Cardiac muscle cell (in vitro differentiated cells and primary cell): Measurements from ENCODE around the gene TGM3. TPM values are rescaled to one million over a fixed set of nuclear protein-coding genes. Genes with fewer than 3 reads are reported as not detected.

Experiments
- DNase-seq, 2 donors: peaks; one replicate each; pipeline versions ENCODE4 v3.0.0 to v3.0.0-alpha.2; 2010 to 2017; ENCODE audit warnings: low read depth in 1 of 2, low spot score in 1 of 2
- H3K27ac ChIP-seq: fragments of 200-600 bp; sonication (generic); 2 replicates; pipeline ENCODE4 v1.5.1; 2016
- H3K27me3 ChIP-seq: fragments of 200-600 bp; sonication (generic); 2 replicates; pipeline ENCODE4 v1.6.0; 2016; ENCODE audit warnings: control low read depth
- H3K36me3 ChIP-seq: fragments of 200-600 bp; sonication (generic); 2 replicates; pipeline ENCODE4 v1.5.1; 2016; ENCODE audit warnings: control low read depth
- H3K4me1 ChIP-seq: fragments of 200-600 bp; sonication (generic); 2 replicates; pipeline ENCODE4 v1.8.1; 2017; ENCODE audit warnings: low read depth, mild to moderate bottlenecking, mixed run types
- H3K4me3 ChIP-seq: fragments of 200-600 bp; sonication (generic); 2 replicates; pipeline ENCODE4 v1.5.1; 2016; ENCODE audit warnings: mild to moderate bottlenecking
- H3K9me3 ChIP-seq: fragments of 200-600 bp; sonication (generic); 2 replicates; pipeline ENCODE4 v1.5.1; 2017; ENCODE audit warnings: low read depth, mild to moderate bottlenecking, control low read depth
- CTCF ChIP-seq: IDR thresholded peaks from 2 replicates; pipeline ENCODE4 v1.5.1; 2012; ENCODE audit warnings: low read depth, mild to moderate bottlenecking, low read length
- polyA plus RNA-seq: library from polyadenylated mRNA; unstranded; fragments of >200 nt; fragmentation: Nextera tagmentation; extraction: Ambion mirVana; gene quantifications from 2 replicates; pipeline ENCODE4 v1.2.1, GENCODE V29; 2016
- total RNA-seq: library from RNA; depleted of rRNA; stranded (reverse); fragments of >200 nt; gene quantifications from 2 replicates; pipeline ENCODE4 v1.2.3, GENCODE V29; 2016

The TGM3 gene
- total and polyA plus RNA-seq, 2 experiments from 2014 or later, result not detected

- no peak for TF ChIP-seq CTCF
- no peak for DNase-seq
Observed at GRCh38 chr20:2337142-2337541, 41.3 kb downstream of the TGM3 start.

GRCh38 chr20:2338411-2339066 lies 42.7 kb downstream of the TGM3 start:
- no peak overlapping the region for H3K27ac ChIP-seq
- no peaks in the 10 kb centered on the region for H3K4me1 ChIP-seq
- H3K36me3 ChIP-seq, result no peaks in the 10 kb centered on the region
- no peaks in the 10 kb centered on the region for H3K27me3 ChIP-seq
- no peak for DNase-seq
- H3K9me3 ChIP-seq, result no peaks in the 10 kb centered on the region
- H3K4me3 ChIP-seq, result no peak overlapping the region
- no peak for TF ChIP-seq CTCF

More at GRCh38 chr20:2337142-2337541, 41.3 kb downstream of the TGM3 start:
- Histone ChIP-seq H3K36me3 (no peaks in the 10 kb centered on the region), H3K4me3 (no peak overlapping the region), H3K9me3 (no peaks in the 10 kb centered on the region), H3K27me3 (no peaks in the 10 kb centered on the region), H3K4me1 (no peaks in the 10 kb centered on the region), H3K27ac (no peak overlapping the region)

- TF ChIP-seq CTCF, result no peak
- DNase-seq, result no peak
- H3K27ac ChIP-seq, result no peak overlapping the region
Observed at GRCh38 chr20:2340136-2340535, 44.3 kb downstream of the TGM3 start.

GRCh38 chr20:2340823-2341222 lies 45.0 kb downstream of the TGM3 start:
- DNase-seq, result no peak
- H3K4me1 ChIP-seq, result no peaks in the 10 kb centered on the region

More at GRCh38 chr20:2340136-2340535, 44.3 kb downstream of the TGM3 start:
- Histone ChIP-seq H3K9me3 (no peaks in the 10 kb centered on the region), H3K27me3 (no peaks in the 10 kb centered on the region), H3K36me3 (no peaks in the 10 kb centered on the region), H3K4me1 (no peaks in the 10 kb centered on the region), H3K4me3 (no peak overlapping the region)

GRCh38 chr20:2341336-2341735 lies 45.5 kb downstream of the TGM3 start:
- Histone ChIP-seq H3K4me1 (no peaks in the 10 kb centered on the region), H3K4me3 (no peak overlapping the region), H3K9me3 (no peaks in the 10 kb centered on the region), H3K27ac (no peak overlapping the region), H3K36me3 (no peaks in the 10 kb centered on the region), H3K27me3 (no peaks in the 10 kb centered on the region)
- DNase-seq, result no peak
- no peak for TF ChIP-seq CTCF

More at GRCh38 chr20:2340823-2341222, 45.0 kb downstream of the TGM3 start:
- Histone ChIP-seq H3K27me3 (no peaks in the 10 kb centered on the region), H3K27ac (no peak overlapping the region), H3K4me3 (no peak overlapping the region), H3K9me3 (no peaks in the 10 kb centered on the region), H3K36me3 (no peaks in the 10 kb centered on the region)
- no peak for TF ChIP-seq CTCF

- H3K36me3 ChIP-seq, result no peaks in the 10 kb centered on the region
- no peaks in the 10 kb centered on the region for H3K27me3 ChIP-seq
- no peaks in the 10 kb centered on the region for H3K9me3 ChIP-seq
- no peak overlapping the region for H3K27ac ChIP-seq
- no peak for TF ChIP-seq CTCF
- no peak overlapping the region for H3K4me3 ChIP-seq
- H3K4me1 ChIP-seq, result no peaks in the 10 kb centered on the region
- DNase-seq, result no peak
Observed at GRCh38 chr20:2342243-2342642, 46.4 kb downstream of the TGM3 start.
